Tibial nerve (tissue), 4 donors: Measurements from ENCODE around the gene LEFTY2.

Experiments
- CTCF ChIP-seq, 5 experiments: fragments of 200-600 bp in 3 of 5; fragments of 450-650 bp in 2 of 5; sonication (generic) in 3 of 5; IDR thresholded peaks; one replicate each; pipeline ENCODE4 v1.5.1; 2016 to 2019; ENCODE audit warnings: antibody characterized with exemption in 5 of 5, mild to moderate bottlenecking in 3 of 5, moderate library complexity in 2 of 5
- EP300 ChIP-seq, 2 donors: sonication (generic); formaldehyde crosslinking; IDR thresholded peaks; one replicate each; pipeline ENCODE4 v1.6.1; 2017; ENCODE audit warnings: antibody characterized with exemption in 2 of 2, mild to moderate bottlenecking in 1 of 2
- POLR2A ChIP-seq, 2 donors: fragments of 450-650 bp; IDR thresholded peaks; one replicate each; pipeline ENCODE4 v1.6.1; 2017; ENCODE audit warnings: antibody characterized with exemption in 2 of 2, mild to moderate bottlenecking in 2 of 2, moderate library complexity in 2 of 2

DNA sequence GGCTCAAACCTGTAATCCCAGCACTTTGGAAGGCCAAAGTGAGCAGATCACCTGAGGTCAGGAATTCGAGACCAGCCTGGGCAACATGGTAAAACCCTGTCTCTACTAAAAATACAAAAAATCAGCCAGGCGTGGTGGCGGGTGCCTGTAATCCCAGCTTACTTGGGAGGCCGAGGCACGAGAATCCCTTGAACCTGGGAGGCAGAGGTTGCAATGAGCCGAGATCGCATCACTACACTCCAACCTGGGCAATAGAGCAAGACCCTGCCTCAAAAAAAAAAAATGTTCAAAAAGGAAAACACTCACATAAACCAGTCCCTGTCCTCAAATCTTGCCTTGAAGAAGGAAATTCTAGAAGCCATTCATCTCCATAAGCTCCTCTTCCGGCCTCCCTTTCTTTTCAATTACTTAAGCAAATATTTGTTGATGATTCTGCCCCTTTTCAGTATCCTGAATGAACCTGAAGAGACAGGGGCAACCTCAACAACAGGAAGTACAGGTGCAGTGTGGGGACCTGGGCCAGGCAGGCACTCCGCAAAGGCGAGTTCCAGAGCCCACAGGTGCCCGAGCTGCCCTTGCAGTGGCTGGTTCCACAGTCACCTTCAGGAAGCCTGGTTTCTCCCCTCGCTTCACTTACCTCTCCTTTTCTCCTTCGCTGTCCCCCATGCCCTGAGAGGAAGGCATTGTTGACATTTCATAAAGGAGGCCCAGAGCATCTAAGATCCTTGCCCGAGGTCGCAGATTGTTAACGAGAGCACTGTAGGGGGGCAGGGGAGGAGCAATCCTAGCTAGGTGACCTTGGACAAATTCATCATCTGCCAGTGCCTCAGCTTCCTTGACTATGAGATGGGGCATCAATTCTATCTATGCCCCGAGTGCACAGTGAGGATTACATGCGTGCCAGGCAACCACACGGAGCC lies 43.2 kb downstream of the LEFTY2 start:
- TF ChIP-seq CTCF (IDR thresholded peaks at IDR 0.05), result no peak
- no peak for TF ChIP-seq EP300 (IDR thresholded peaks at IDR 0.05)
- no peak for TF ChIP-seq POLR2A (IDR thresholded peaks at IDR 0.05)
